Peyer's patch (tissue), 4 donors: ENCODE measurements around the gene SYNE3. TPM values are rescaled to one million over a fixed set of nuclear protein-coding genes. Genes with fewer than 3 reads are reported as not detected.

Experiments used
- DNase-seq, 3 donors: peaks; one replicate each; pipeline ENCODE4 v3.0.0-alpha.2; 2017 to 2019
- H3K27ac ChIP-seq, 4 donors: fragments of 200-600 bp; sonication (generic); one replicate each; pipeline ENCODE4 v1.5.1; 2016 to 2019
- H3K27me3 ChIP-seq, 2 donors: fragments of 200-600 bp; sonication (generic); one replicate each; pipeline ENCODE4 v1.5.1; 2019
- H3K36me3 ChIP-seq, 3 donors: fragments of 200-600 bp; sonication (generic); one replicate each; pipeline ENCODE4 v1.5.1; 2016 to 2019
- H3K4me1 ChIP-seq, 4 donors: fragments of 200-600 bp; sonication (generic); one replicate each; pipeline ENCODE4 v1.5.1; 2016 to 2019
- H3K4me3 ChIP-seq, 4 donors: fragments of 200-600 bp; sonication (generic); 1 replicate in 3 of 4; 2 replicates in 1 of 4; pipeline ENCODE4 v1.5.1; 2016 to 2019; ENCODE audit warnings: mild to moderate bottlenecking in 1 of 4
- H3K9me3 ChIP-seq, 4 donors: fragments of 200-600 bp; sonication (generic); one replicate each; pipeline ENCODE4 v1.5.1; 2016 to 2019; ENCODE audit warnings: mild to moderate bottlenecking in 1 of 4
- POLR2A ChIP-seq, 2 donors: fragments of 450-650 bp; IDR thresholded peaks; one replicate each; pipeline ENCODE4 v1.5.1; 2017; ENCODE audit warnings: antibody characterized with exemption in 2 of 2, mild to moderate bottlenecking in 2 of 2, moderate library complexity in 2 of 2
- total RNA-seq, 4 donors: library from RNA; depleted of rRNA; stranded (reverse); fragments of >200 nt; gene quantifications; one replicate each; pipeline ENCODE4 v1.1.0, GENCODE V29; 2016
- TF ChIP-seq, protein P1 (sequence below), 6 experiments: fragments of 450-650 bp in 4 of 6; fragments of 200-600 bp in 2 of 6; sonication (generic) in 1 of 6; IDR thresholded peaks; one replicate each; pipeline ENCODE4 v1.5.1; 2017 to 2019; ENCODE audit warnings: antibody characterized with exemption in 6 of 6, mild to moderate bottlenecking in 3 of 6, moderate library complexity in 1 of 6

SYNE3 gene
- total RNA-seq, 4 donors from 2014 or later, result 7.2 to 35.5 (median 13.1) TPM

DNA sequence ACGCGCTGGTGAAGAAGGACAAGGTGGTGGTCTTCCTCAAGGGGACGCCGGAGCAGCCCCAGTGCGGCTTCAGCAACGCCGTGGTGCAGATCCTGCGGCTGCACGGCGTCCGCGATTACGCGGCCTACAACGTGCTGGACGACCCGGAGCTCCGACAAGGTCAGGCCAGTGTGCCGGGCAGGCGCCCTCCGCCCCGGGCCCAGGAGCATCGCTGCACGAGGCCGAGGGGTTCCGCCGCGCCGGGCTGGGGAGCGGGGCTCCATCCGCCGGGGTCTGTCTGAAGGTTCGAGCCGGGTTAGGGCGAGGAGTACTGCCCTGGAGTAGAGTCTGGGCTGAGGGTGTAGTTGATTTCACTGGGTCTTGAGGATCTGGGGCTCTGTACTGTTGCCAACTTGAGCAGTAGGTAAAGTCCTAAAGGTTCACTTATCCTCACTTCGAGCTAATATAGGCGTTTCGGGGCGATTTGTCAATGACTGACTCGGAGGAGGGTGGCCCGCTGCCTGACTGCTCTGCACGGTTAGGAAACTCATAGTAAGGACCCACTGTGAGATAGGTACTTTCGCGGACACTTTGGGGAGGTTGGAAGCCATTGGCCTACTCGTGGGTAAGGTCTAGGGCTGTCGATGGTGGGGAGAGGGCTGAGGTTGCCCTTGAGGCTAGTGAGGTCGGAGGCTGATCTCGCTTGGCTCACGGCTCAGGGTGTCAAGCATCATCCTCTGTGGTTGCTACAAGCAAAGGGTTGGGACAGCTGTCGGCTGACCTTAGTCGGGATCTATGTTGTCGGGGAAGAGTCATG lies 19.0 kb upstream of the SYNE3 start:
- no peaks in the 10 kb centered on the region for H3K27me3 ChIP-seq
- peak overlapping the region; percentile 74 to 89 (median 80) for H3K4me3 ChIP-seq
- peaks cover 2 to 47% (median 14%) of the 10 kb centered on the region in 4 donors for H3K4me1 ChIP-seq
- H3K9me3 ChIP-seq, result no peaks in the 10 kb centered on the region
- no peaks in the 10 kb centered on the region for H3K36me3 ChIP-seq
- TF ChIP-seq POLR2A (IDR thresholded peaks at IDR 0.05), result no peak
- peak in 1 of 3 donors; percentile 61 for DNase-seq
- peak overlapping the region; percentile 16 to 86 (median 82) for H3K27ac ChIP-seq

DNA sequence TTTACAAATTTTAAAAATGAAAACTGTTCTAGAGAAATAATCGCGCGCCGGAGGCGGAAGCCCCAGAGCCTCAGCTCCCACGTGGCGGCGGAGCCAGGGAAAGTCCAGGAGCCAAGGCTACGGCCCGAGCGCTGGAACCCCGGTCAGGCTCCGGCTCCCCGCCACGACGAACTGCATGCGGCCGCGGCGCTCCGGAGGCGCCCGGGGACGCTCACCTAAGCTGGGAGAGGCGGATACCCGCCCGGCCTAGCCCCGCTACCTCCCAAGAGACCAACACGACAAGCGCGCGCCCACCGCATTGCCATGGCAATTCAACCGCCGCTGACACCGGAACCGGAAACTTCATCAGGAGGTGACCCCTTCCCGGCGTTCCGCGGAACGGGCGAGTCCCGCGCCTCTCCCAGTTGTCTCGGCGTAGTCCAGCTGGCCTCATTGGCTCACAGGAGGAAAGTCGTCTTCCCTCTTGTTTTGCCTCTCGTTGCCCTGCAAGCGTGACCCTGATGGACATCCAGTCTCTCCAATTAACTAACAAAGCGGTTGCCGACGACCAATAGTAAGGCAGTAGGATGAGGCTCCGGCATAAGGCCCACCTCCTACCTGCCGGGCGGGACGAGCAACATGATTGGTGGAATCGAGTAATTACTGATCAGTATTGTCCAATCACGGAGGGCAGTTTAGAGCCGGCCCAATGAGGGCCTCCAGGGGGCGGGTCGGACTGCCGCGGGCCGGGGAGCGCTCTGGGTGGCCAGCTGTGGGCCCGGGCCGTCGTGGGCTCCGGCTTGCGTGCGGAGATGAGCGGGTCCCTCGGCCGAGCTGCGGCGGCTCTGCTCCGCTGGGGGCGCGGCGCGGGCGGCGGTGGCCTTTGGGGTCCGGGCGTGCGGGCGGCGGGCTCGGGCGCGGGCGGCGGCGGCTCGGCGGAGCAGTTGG lies 18.1 kb upstream of the SYNE3 start, which contains the start of gene GLRX5:
Gene GLRX5 (plus strand): TSS at position 752 of the 927 bp plus-strand sequence. CDS start 40 bp downstream, at position 792.
- TF ChIP-seq POLR2A (IDR thresholded peaks at IDR 0.05), result peak in 1 of 2 donors; percentile 80
- TF ChIP-seq, protein P1, sequence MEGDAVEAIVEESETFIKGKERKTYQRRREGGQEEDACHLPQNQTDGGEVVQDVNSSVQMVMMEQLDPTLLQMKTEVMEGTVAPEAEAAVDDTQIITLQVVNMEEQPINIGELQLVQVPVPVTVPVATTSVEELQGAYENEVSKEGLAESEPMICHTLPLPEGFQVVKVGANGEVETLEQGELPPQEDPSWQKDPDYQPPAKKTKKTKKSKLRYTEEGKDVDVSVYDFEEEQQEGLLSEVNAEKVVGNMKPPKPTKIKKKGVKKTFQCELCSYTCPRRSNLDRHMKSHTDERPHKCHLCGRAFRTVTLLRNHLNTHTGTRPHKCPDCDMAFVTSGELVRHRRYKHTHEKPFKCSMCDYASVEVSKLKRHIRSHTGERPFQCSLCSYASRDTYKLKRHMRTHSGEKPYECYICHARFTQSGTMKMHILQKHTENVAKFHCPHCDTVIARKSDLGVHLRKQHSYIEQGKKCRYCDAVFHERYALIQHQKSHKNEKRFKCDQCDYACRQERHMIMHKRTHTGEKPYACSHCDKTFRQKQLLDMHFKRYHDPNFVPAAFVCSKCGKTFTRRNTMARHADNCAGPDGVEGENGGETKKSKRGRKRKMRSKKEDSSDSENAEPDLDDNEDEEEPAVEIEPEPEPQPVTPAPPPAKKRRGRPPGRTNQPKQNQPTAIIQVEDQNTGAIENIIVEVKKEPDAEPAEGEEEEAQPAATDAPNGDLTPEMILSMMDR (IDR thresholded peaks at IDR 0.05), result peak in 3 of 6 experiments; percentile 2 to 20 (median 13)
- Histone ChIP-seq H3K36me3 (no peaks in the 10 kb centered on the region), H3K4me1 (peaks cover 2 to 47% (median 14%) of the 10 kb centered on the region in 4 donors), H3K9me3 (no peaks in the 10 kb centered on the region), H3K27ac (peak within 1 kb of the TSS; percentile 78 to 86 (median 82)), H3K27me3 (no peaks in the 10 kb centered on the region), H3K4me3 (peak within 1 kb of the TSS; percentile 74 to 89 (median 80))
- peak; percentile 97 to 99 (median 99) for DNase-seq

DNA sequence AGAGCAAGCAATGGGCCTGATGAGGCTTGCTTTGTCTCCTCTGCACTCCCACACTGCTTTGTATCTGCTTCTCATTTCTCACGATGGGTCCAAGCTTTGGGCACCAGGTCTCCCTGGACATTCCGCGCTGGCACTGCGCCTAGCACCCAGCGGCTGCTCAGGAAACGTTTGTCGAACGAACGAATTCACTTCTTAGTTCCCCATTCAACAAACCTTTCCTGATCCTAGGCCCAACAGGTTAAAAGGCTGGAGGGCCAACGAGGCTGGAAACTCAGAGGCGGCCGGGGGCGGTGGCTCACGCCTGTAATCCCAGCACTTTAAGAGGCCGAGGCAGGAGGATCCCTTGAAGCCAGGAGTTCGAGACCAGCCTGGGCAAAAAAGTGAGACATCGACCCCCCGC lies 17.4 kb upstream of the SYNE3 start:
- Histone ChIP-seq H3K36me3 (peaks cover 0 to 3% (median 0%) of the 10 kb centered on the region in 3 donors), H3K4me1 (peaks cover 2 to 47% (median 14%) of the 10 kb centered on the region in 4 donors), H3K27ac (peak overlapping the region; percentile 31 to 86 (median 78)), H3K27me3 (no peaks in the 10 kb centered on the region), H3K9me3 (no peaks in the 10 kb centered on the region), H3K4me3 (peak overlapping the region; percentile 74 to 89 (median 80))
- no peak for TF ChIP-seq POLR2A (IDR thresholded peaks at IDR 0.05)
- TF ChIP-seq, protein P1 (IDR thresholded peaks at IDR 0.05), result no peak
- DNase-seq, result no peak

DNA sequence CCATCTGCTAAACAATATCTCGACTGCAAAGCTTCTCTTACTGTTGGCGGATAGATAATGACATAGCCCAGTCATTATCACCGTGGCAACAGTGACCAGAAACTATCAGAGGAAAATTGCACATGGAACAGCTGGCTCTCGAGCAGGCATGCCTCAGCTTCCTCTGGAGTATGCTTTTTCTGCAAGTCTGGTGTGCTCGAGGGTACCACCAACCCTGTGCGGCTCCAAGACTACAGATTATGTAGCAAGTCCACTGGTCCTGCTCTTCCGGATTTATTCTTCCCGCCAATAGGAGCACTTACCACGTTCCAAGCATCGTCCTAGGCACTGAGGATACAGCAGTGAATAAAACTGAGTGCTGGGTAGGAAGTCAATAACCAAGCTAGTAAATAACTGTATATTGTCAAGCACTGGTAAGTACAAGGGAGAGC lies 17.0 kb upstream of the SYNE3 start:
- H3K36me3 ChIP-seq, result peaks cover 0 to 3% (median 0%) of the 10 kb centered on the region in 3 donors
- peak overlapping the region; percentile 74 to 89 (median 80) for H3K4me3 ChIP-seq
- H3K27ac ChIP-seq, result peak overlapping the region; percentile 31 to 86 (median 78)
- TF ChIP-seq, protein P1 (IDR thresholded peaks at IDR 0.05), result no peak
- TF ChIP-seq POLR2A (IDR thresholded peaks at IDR 0.05), result no peak
- peak in 1 of 3 donors; percentile 45 for DNase-seq
- peaks cover 2 to 47% (median 14%) of the 10 kb centered on the region in 4 donors for H3K4me1 ChIP-seq
- H3K9me3 ChIP-seq, result no peaks in the 10 kb centered on the region
- H3K27me3 ChIP-seq, result no peaks in the 10 kb centered on the region

DNA sequence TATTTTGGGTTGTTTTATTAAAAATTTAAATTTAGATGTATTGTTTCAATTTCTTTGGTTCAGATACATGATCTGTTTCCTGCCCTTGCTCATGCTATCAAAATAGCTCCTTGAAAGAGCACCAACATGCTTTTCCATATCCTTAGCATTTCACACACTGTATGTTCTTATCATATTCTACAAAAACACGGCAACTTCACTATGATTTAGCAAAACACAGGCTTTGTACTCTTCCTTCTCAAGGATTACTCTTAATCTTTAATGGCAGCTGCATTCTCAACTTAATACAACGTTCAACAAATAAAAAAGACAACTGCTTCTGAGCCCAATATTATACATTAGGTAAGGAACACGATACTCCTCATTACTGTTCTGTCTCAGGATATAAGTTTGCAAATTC lies 15.5 kb upstream of the SYNE3 start:
- Histone ChIP-seq H3K27ac (peak overlapping the region in 1 of 4 donors; percentile 7), H3K36me3 (peaks cover 0 to 3% (median 0%) of the 10 kb centered on the region in 3 donors), H3K4me3 (no peak overlapping the region), H3K4me1 (peaks cover 2 to 51% (median 14%) of the 10 kb centered on the region in 4 donors), H3K27me3 (no peaks in the 10 kb centered on the region), H3K9me3 (no peaks in the 10 kb centered on the region)
- TF ChIP-seq, protein P1 (IDR thresholded peaks at IDR 0.05), result no peak
- TF ChIP-seq POLR2A (IDR thresholded peaks at IDR 0.05), result no peak
- DNase-seq, result no peak
